K562 (cell line): ENCODE data around the gene WDR81. TPM values are rescaled to one million over a fixed set of nuclear protein-coding genes. Genes with fewer than 3 reads are reported as not detected.

Experiments used
- CHD1 ChIP-seq: fragments of 200-600 bp; sonication (generic); IDR thresholded peaks from one replicate; pipeline ENCODE4 v1.6.1; 2012; ENCODE audit warnings: mild to moderate bottlenecking, moderate library complexity, low read length, inconsistent platforms
- HOXB6 ChIP-seq: fragments of 250-450 bp; sonication (Bioruptor Pico); IDR thresholded peaks from 2 replicates; pipeline ENCODE4 v1.5.1; 2022; ENCODE audit warnings: mild to moderate bottlenecking, borderline replicate concordance
- IFI16 ChIP-seq: fragments of 250-450 bp; sonication (Bioruptor Pico); IDR thresholded peaks from 2 replicates; pipeline ENCODE4 v2.1.2; 2022; ENCODE audit warnings: mild to moderate bottlenecking, inconsistent platforms
- SRF ChIP-seq, 2 experiments: fragments of 250-450, 450-650 bp in 1 of 2; sonication (Bioruptor Pico) in 1 of 2; sonication (generic) in 1 of 2; formaldehyde crosslinking; IDR thresholded peaks; 2 replicates each; pipeline versions ENCODE4 v1.5.0 to v1.5.1; 2020 to 2022; ENCODE audit warnings: mild to moderate bottlenecking in 1 of 2, missing genetic modification reagents in 1 of 2
- SRSF1 ChIP-seq: fragments of 200-400 bp; formaldehyde crosslinking; IDR thresholded peaks from 2 replicates; pipeline ENCODE4 v1.6.1; 2017; ENCODE audit warnings: mild to moderate bottlenecking, low read depth, low read length, moderate library complexity
- ZBTB8A ChIP-seq: fragments of 450-650 bp; IDR thresholded peaks from 2 replicates; pipeline ENCODE4 v1.6.1; 2018; ENCODE audit warnings: mild to moderate bottlenecking, moderate library complexity; ENCODE audit not compliant: partially characterized antibody
- ZNF584 ChIP-seq: fragments of 200-800 bp; sonication (Bioruptor generic); IDR thresholded peaks from 2 replicates; pipeline ENCODE4 v1.6.1; 2016; ENCODE audit warnings: low read depth, mild to moderate bottlenecking, missing genetic modification characterization, missing compliant biosample characterization
- polyA plus RNA-seq, 8 experiments: library from polyadenylated mRNA; depleted of rRNA in 4 of 8; stranded (reverse) in 5 of 8; unstranded in 3 of 8; fragments of >200 nt; fragmentation: Nextera tagmentation in 2 of 8; fragmentation: Illumina TruSeq in 1 of 8; extraction: Ambion mirVana in 2 of 8; extraction: Trizol in 1 of 8; gene quantifications; 2 replicates each; pipeline versions ENCODE4 v1.2.1 to v1.2.3, GENCODE V29; 2011 to 2014; ENCODE audit warnings: inconsistent platforms in 1 of 8, missing spikeins in 1 of 8
- total RNA-seq, 7 experiments: library from RNA; depleted of rRNA in 6 of 7; stranded (reverse); fragments of >200 nt in 6 of 7; fragmentation: Illumina TruSeq in 2 of 7; extraction: Trizol in 2 of 7; gene quantifications; 2 replicates each; pipeline versions ENCODE4 v1.2.1 to v1.2.3, GENCODE V29; 2011 to 2021; ENCODE audit warnings: low replicate concordance in 1 of 7
- TF ChIP-seq, protein P1 (sequence below): fragments of 450-650 bp; IDR thresholded peaks from 2 replicates; pipeline ENCODE4 v1.6.1; 2018; ENCODE audit not compliant: partially characterized antibody

The WDR81 gene
- total and polyA plus RNA-seq, 9 of the 15 experiments (the other 6 are each of a cell fraction or from before 2014, with no cell fraction given) = 0.01 to 17.1 (median 3.3) TPM

DNA sequence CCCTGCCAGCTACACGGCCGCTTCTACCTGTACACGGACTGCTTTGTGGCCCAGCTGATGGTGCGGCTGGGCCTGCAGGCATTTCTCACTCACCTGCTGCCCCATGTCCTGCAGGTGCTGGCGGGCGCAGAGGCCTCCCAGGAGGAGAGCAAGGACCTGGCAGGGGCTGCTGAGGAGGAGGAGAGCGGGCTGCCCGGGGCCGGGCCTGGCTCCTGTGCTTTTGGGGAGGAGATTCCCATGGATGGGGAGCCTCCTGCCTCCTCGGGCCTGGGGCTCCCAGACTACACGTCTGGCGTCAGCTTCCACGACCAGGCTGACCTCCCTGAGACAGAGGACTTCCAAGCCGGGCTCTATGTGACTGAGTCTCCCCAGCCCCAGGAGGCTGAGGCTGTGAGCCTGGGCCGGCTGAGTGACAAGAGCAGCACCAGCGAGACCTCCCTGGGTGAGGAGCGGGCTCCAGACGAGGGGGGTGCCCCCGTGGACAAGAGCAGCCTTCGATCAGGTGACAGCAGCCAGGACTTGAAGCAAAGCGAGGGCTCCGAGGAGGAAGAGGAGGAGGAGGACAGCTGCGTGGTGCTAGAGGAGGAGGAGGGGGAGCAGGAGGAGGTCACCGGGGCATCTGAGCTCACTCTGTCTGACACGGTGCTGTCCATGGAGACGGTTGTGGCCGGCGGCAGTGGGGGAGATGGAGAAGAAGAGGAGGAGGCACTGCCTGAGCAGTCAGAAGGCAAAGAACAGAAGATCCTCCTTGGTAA, 3.5 kb downstream of the WDR81 start (continued):
- TF ChIP-seq HOXB6 (CRISPR knock-in tag) (no peak), IFI16 (CRISPR knock-in tag) (no peak), ZBTB8A (no peak), SRF (CRISPR knock-in tag; IDR thresholded peaks at IDR 0.05) (no peak), SRSF1 (no peak), ZNF584 (CRISPR knock-in tag) (no peak), CHD1 (no peak)
- TF ChIP-seq, protein P1, sequence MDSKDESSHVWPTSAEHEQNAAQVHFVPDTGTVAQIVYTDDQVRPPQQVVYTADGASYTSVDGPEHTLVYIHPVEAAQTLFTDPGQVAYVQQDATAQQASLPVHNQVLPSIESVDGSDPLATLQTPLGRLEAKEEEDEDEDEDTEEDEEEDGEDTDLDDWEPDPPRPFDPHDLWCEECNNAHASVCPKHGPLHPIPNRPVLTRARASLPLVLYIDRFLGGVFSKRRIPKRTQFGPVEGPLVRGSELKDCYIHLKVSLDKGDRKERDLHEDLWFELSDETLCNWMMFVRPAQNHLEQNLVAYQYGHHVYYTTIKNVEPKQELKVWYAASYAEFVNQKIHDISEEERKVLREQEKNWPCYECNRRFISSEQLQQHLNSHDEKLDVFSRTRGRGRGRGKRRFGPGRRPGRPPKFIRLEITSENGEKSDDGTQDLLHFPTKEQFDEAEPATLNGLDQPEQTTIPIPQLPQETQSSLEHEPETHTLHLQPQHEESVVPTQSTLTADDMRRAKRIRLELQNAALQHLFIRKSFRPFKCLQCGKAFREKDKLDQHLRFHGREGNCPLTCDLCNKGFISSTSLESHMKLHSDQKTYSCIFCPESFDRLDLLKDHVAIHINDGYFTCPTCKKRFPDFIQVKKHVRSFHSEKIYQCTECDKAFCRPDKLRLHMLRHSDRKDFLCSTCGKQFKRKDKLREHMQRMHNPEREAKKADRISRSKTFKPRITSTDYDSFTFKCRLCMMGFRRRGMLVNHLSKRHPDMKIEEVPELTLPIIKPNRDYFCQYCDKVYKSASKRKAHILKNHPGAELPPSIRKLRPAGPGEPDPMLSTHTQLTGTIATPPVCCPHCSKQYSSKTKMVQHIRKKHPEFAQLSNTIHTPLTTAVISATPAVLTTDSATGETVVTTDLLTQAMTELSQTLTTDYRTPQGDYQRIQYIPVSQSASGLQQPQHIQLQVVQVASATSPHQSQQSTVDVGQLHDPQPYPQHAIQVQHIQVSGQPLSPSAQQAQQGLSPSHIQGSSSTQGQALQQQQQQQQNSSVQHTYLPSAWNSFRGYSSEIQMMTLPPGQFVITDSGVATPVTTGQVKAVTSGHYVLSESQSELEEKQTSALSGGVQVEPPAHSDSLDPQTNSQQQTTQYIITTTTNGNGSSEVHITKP = peak; percentile 13
